Tibial artery (tissue), 4 donors: ENCODE data around the gene PIN1.

Source experiments
- DNase-seq, 2 donors: peaks; one replicate each; pipeline ENCODE4 v3.0.0-alpha.2; 2019
- H3K27ac ChIP-seq, 2 donors: fragments of 200-600 bp; sonication (generic) in 1 of 2; 1 replicate in 1 of 2; 2 replicates in 1 of 2; pipeline ENCODE4 v1.5.1; 2018 to 2019; ENCODE audit warnings: mild to moderate bottlenecking in 1 of 2
- H3K27me3 ChIP-seq, 2 donors: fragments of 200-600 bp; sonication (generic) in 1 of 2; one replicate each; pipeline versions ENCODE4 v1.5.1 to v1.6.0; 2016 to 2019
- H3K36me3 ChIP-seq, 3 donors: fragments of 200-600 bp; sonication (generic) in 2 of 3; one replicate each; pipeline ENCODE4 v1.5.1; 2016 to 2019; ENCODE audit warnings: mild to moderate bottlenecking in 2 of 3
- H3K4me1 ChIP-seq, 4 donors: fragments of 200-600 bp; sonication (generic) in 2 of 4; 1 replicate in 3 of 4; 2 replicates in 1 of 4; pipeline ENCODE4 v1.5.1; 2016 to 2019
- H3K4me3 ChIP-seq, 2 donors: fragments of 200-600 bp; sonication (generic) in 1 of 2; 1 replicate in 1 of 2; 2 replicates in 1 of 2; pipeline ENCODE4 v1.5.1; 2018 to 2019; ENCODE audit warnings: mild to moderate bottlenecking in 2 of 2
- H3K9me3 ChIP-seq, 3 donors: fragments of 200-600 bp; sonication (generic) in 1 of 3; one replicate each; pipeline ENCODE4 v1.5.1; 2016 to 2019
- CTCF ChIP-seq, 2 experiments: fragments of 200-600 bp in 1 of 2; fragments of 450-650 bp in 1 of 2; IDR thresholded peaks; one replicate each; pipeline ENCODE4 v1.5.1; 2017 to 2019; ENCODE audit warnings: antibody characterized with exemption in 2 of 2, mild to moderate bottlenecking in 1 of 2, moderate library complexity in 1 of 2
- intact Hi-C: fragments of 100-400 bp; cut with DNase I; formaldehyde crosslinking; loops from one replicate; pipeline ENCODE4 v1.15.0; 2023; ENCODE audit warnings: low total_unique reads

PIN1 gene

GRCh38 chr19:9868983-9869617 is 34.0 kb downstream of the PIN1 start:
- intact Hi-C loops = no loop called here
- no peak for TF ChIP-seq CTCF (IDR thresholded peaks at IDR 0.05)

GRCh38 chr19:9871626-9872338 is 36.7 kb downstream of the PIN1 start:
- Histone ChIP-seq H3K9me3 (no peaks in the 10 kb centered on the region), H3K4me3 (no peak overlapping the region), H3K27ac (no peak overlapping the region), H3K36me3 (no peaks in the 10 kb centered on the region), H3K4me1 (no peaks in the 10 kb centered on the region), H3K27me3 (no peaks in the 10 kb centered on the region)
- DNase-seq = no peak
- intact Hi-C loops = no loop called here
- TF ChIP-seq CTCF (IDR thresholded peaks at IDR 0.05) = no peak

More at GRCh38 chr19:9868983-9869617, 34.0 kb downstream of the PIN1 start:
- H3K36me3 ChIP-seq = no peaks in the 10 kb centered on the region
- no peak overlapping the region for H3K4me3 ChIP-seq
- no peak overlapping the region for H3K27ac ChIP-seq
- DNase-seq = no peak
- no peaks in the 10 kb centered on the region for H3K4me1 ChIP-seq
- H3K27me3 ChIP-seq = no peaks in the 10 kb centered on the region
- H3K9me3 ChIP-seq = no peaks in the 10 kb centered on the region

GRCh38 chr19:9872618-9873242 is 37.6 kb downstream of the PIN1 start:
- no peak for DNase-seq
- Histone ChIP-seq H3K27me3 (no peaks in the 10 kb centered on the region), H3K9me3 (no peaks in the 10 kb centered on the region), H3K4me3 (no peak overlapping the region), H3K4me1 (no peaks in the 10 kb centered on the region), H3K27ac (no peak overlapping the region), H3K36me3 (no peaks in the 10 kb centered on the region)
- no peak for TF ChIP-seq CTCF (IDR thresholded peaks at IDR 0.05)
- intact Hi-C loops = no loop called here

GRCh38 chr19:9875031-9875627 is 40.0 kb downstream of the PIN1 start:
- Histone ChIP-seq H3K27ac (no peak overlapping the region), H3K9me3 (no peaks in the 10 kb centered on the region), H3K36me3 (no peaks in the 10 kb centered on the region), H3K4me3 (no peak overlapping the region), H3K27me3 (no peaks in the 10 kb centered on the region), H3K4me1 (no peaks in the 10 kb centered on the region)
- intact Hi-C loops = no loop called here
- TF ChIP-seq CTCF (IDR thresholded peaks at IDR 0.05) = no peak
- DNase-seq = no peak

- H3K4me3 ChIP-seq = no peak overlapping the region
- H3K27me3 ChIP-seq = no peaks in the 10 kb centered on the region
- intact Hi-C loops = no loop called here
- H3K4me1 ChIP-seq = no peaks in the 10 kb centered on the region
- no peaks in the 10 kb centered on the region for H3K9me3 ChIP-seq
- TF ChIP-seq CTCF (IDR thresholded peaks at IDR 0.05) = no peak
- no peak for DNase-seq
- H3K36me3 ChIP-seq = no peaks in the 10 kb centered on the region
- H3K27ac ChIP-seq = no peak overlapping the region
These were observed 40.7 kb downstream of the PIN1 start for GRCh38 chr19:9875796-9876195.
